Natural killer cell (primary cell): ENCODE results near the gene COL9A2. TPM values are rescaled to one million over a fixed set of nuclear protein-coding genes. Genes with fewer than 3 reads are reported as not detected.
A peak's percentile ranks its signal among the peaks of the same experiment; 100 is the strongest.

Source experiments
- ATAC-seq, 3 donors: fragments of 150-1000 bp in 2 of 3; fragments of 200-7000 bp in 1 of 3; cut with Tn5 transposase; 1 replicate in 1 of 3; 2 replicates in 2 of 3; pipeline ENCODE4 v1.10.0; 2021; ENCODE audit warnings: mild to moderate bottlenecking in 2 of 3, moderate library complexity in 2 of 3
- DNase-seq, 2 donors: peaks; one replicate each; pipeline versions ENCODE4 v3.0.0 to v3.0.0-alpha.2; 2013 to 2021; ENCODE audit warnings: mixed read lengths in 1 of 2
- H3K27ac ChIP-seq: one replicate; pipeline ENCODE4 v1.5.1; 2013; ENCODE audit warnings: mild to moderate bottlenecking, low read length
- H3K27me3 ChIP-seq: one replicate; pipeline ENCODE4 v1.6.1; 2013; ENCODE audit warnings: low read length; ENCODE audit not compliant: control insufficient read depth, insufficient read depth
- H3K36me3 ChIP-seq: one replicate; pipeline ENCODE4 v1.6.1; 2013; ENCODE audit warnings: low read length; ENCODE audit not compliant: control insufficient read depth, insufficient read depth
- H3K4me1 ChIP-seq: one replicate; pipeline ENCODE4 v1.6.1; 2013; ENCODE audit warnings: low read length; ENCODE audit not compliant: control insufficient read depth, insufficient read depth
- H3K4me3 ChIP-seq: one replicate; pipeline ENCODE4 v1.5.1; 2013; ENCODE audit warnings: low read length
- H3K9me3 ChIP-seq: one replicate; pipeline ENCODE4 v1.6.1; 2013; ENCODE audit warnings: low read length; ENCODE audit not compliant: control insufficient read depth, insufficient read depth
- H3K27ac Mint-ChIP-seq, 2 donors: one replicate each; pipeline ENCODE4 v1.8.0; 2022; ENCODE audit warnings: mild to moderate bottlenecking in 2 of 2, mixed read lengths in 2 of 2, moderate library complexity in 1 of 2
- H3K27me3 Mint-ChIP-seq, 2 donors: one replicate each; pipeline ENCODE4 v1.8.0; 2022; ENCODE audit warnings: low read depth in 2 of 2, mixed read lengths in 2 of 2
- H3K36me3 Mint-ChIP-seq: one replicate; pipeline ENCODE4 v1.8.0; 2022; ENCODE audit warnings: mixed read lengths
- H3K4me1 Mint-ChIP-seq, 2 donors: one replicate each; pipeline ENCODE4 v1.8.0; 2022; ENCODE audit warnings: mixed read lengths in 2 of 2
- H3K4me3 Mint-ChIP-seq: one replicate; pipeline ENCODE4 v1.8.0; 2022; ENCODE audit warnings: mild to moderate bottlenecking, moderate library complexity, mixed read lengths
- H3K9me3 Mint-ChIP-seq, 2 donors: one replicate each; pipeline ENCODE4 v1.8.0; 2022; ENCODE audit warnings: mixed read lengths in 2 of 2
- CTCF ChIP-seq: fragments of 200-600 bp; IDR thresholded peaks from one replicate; pipeline ENCODE4 v1.8.0; 2022; ENCODE audit warnings: antibody characterized with exemption
- WGBS: methylation state at CpG from one replicate; pipeline ENCODE4 v1.1.7; 2013; ENCODE audit warnings: missing lambda C conversion rate; ENCODE audit not compliant: insufficient coverage; 5-methylcytosine and 5-hydroxymethylcytosine counted together
- intact Hi-C: fragments of 100-400 bp; cut with micrococcal nuclease; formaldehyde crosslinking; loops from one replicate; pipeline ENCODE4 v1.14.2; 2022
- total RNA-seq, 4 donors: library from RNA; stranded (reverse); fragments of 120-200 nt in 1 of 4; gene quantifications; one replicate each; pipeline versions ENCODE4 v1.2.3 to v1.2.4, GENCODE V29; 2013 to 2022

The COL9A2 gene
- total RNA-seq, 3 donors from 2014 or later (not counting 1 experiment from before 2014, with no cell fraction given), result 2.4 to 2.6 (median 2.5) TPM

GRCh38 chr1:40317394-40318074, 448 bp upstream of the COL9A2 start:
- Histone ChIP-seq H3K4me1 (peaks cover 40% of the 10 kb centered on the region), H3K27ac (no peak overlapping the region), H3K36me3 (no peaks in the 10 kb centered on the region), H3K27me3 (peaks cover 18% of the 10 kb centered on the region), H3K9me3 (no peaks in the 10 kb centered on the region), H3K4me3 (no peak overlapping the region)
- intact Hi-C loops, result loop anchor here (5.0 kb wide), 3 partner anchors 60 to 165 kb away; partner anchors contain the start of gene ZMPSTE24
- WGBS, result 53% methylated on average over 21 of the region's 21 CpGs
- peak overlapping the region; percentile 78 for H3K4me3 Mint-ChIP-seq
- DNase-seq (no peak), ATAC-seq (no peak)
- H3K4me1 Mint-ChIP-seq, result peaks cover 27 to 33% of the 10 kb centered on the region in 2 donors
- H3K27ac Mint-ChIP-seq, result peak overlapping the region in 1 of 2 donors; percentile 11
- peaks cover 20% of the 10 kb centered on the region in 2 donors for H3K27me3 Mint-ChIP-seq
- TF ChIP-seq CTCF, result no peak
- no peaks in the 10 kb centered on the region for H3K9me3 Mint-ChIP-seq
- H3K36me3 Mint-ChIP-seq, result no peaks in the 10 kb centered on the region

GRCh38 chr1:40315795-40316594, 1.1 kb downstream of the COL9A2 start:
- WGBS, result 6% methylated on average over 40 of the region's 41 CpGs
- H3K27ac Mint-ChIP-seq, result peak overlapping the region in 1 of 2 donors; percentile 75
- Histone ChIP-seq H3K4me3 (peak overlapping the region; percentile 46), H3K36me3 (no peaks in the 10 kb centered on the region), H3K9me3 (no peaks in the 10 kb centered on the region), H3K27me3 (peaks cover 18% of the 10 kb centered on the region), H3K4me1 (peaks cover 51% of the 10 kb centered on the region), H3K27ac (no peak overlapping the region)
- ATAC-seq (peak; percentile 8 to 14 (median 8)), DNase-seq (peak; percentile 28 to 62)
- peaks cover 27 to 33% of the 10 kb centered on the region in 2 donors for H3K4me1 Mint-ChIP-seq
- H3K4me3 Mint-ChIP-seq, result peak overlapping the region; percentile 92
- peaks cover 20% of the 10 kb centered on the region in 2 donors for H3K27me3 Mint-ChIP-seq
- TF ChIP-seq CTCF, result no peak
- intact Hi-C loops, result loop anchor here (5.0 kb wide), 3 partner anchors 59 to 164 kb away; partner anchors contain the start of gene ZMPSTE24
- H3K9me3 Mint-ChIP-seq, result no peaks in the 10 kb centered on the region
- H3K36me3 Mint-ChIP-seq, result no peaks in the 10 kb centered on the region

GRCh38 chr1:40315239-40315794, 1.8 kb downstream of the COL9A2 start:
- Mint-ChIP-seq H3K36me3 (no peaks in the 10 kb centered on the region), H3K9me3 (no peaks in the 10 kb centered on the region), H3K4me1 (peaks cover 27 to 33% of the 10 kb centered on the region in 2 donors), H3K4me3 (peak overlapping the region; percentile 92), H3K27me3 (peaks cover 20% of the 10 kb centered on the region in 2 donors), H3K27ac (peak overlapping the region in 1 of 2 donors; percentile 75)
- Histone ChIP-seq H3K27me3 (peaks cover 18% of the 10 kb centered on the region), H3K9me3 (no peaks in the 10 kb centered on the region), H3K36me3 (no peaks in the 10 kb centered on the region), H3K4me3 (peak overlapping the region; percentile 46), H3K4me1 (peaks cover 51% of the 10 kb centered on the region), H3K27ac (no peak overlapping the region)
- peak; percentile 90 for TF ChIP-seq CTCF
- peak; percentile 80 to 93 for DNase-seq
- WGBS, result 2% methylated on average over 42 of the region's 42 CpGs
- peak; percentile 83 to 93 (median 83) for ATAC-seq
- intact Hi-C loops, result loop anchor here (5.0 kb wide), 3 partner anchors 58 to 163 kb away; partner anchors contain the start of gene ZMPSTE24
